HCT116 (cell line): Measurements from ENCODE around the gene TMEM208. TPM values are rescaled to one million over a fixed set of nuclear protein-coding genes. Genes with fewer than 3 reads are reported as not detected.

Experiments used
- ATAC-seq: fragments of 200-7000 bp; cut with Tn5 transposase; 2 replicates; pipeline ENCODE4 v1.9.1; 2020; ENCODE audit warnings: mild to moderate bottlenecking, moderate library complexity
- BruUV-seq: library from RNA; stranded (reverse); fragments of 400-500 nt; replicated peaks from 2 replicates; lab custom pipeline; 2021; lab: Mats Ljungman, UMichigan
- CTCF ChIA-PET: fragments of 300-600 bp; sonication (Branson Sonifier 250); formaldehyde crosslinking; loops from one replicate; lab custom pipeline; 2021; ENCODE audit warnings: antibody characterized with exemption; lab: Charles Lee
- POLR2A ChIA-PET: fragments of 300-600, 350-600 bp; sonication (Branson Sonifier 250); formaldehyde crosslinking; loops from one replicate; lab custom pipeline; 2021; ENCODE audit warnings: antibody characterized with exemption; lab: Charles Lee
- RAD21 ChIA-PET, 2 experiments: fragments of 300-600 bp; sonication (Branson Sonifier 250); formaldehyde crosslinking; loops; one replicate each; lab custom pipeline; 2023; ENCODE audit warnings: low total read pairs in 2 of 2; ENCODE audit not compliant: uncharacterized antibody in 2 of 2, unreplicated experiment in 2 of 2, low non-redundant PET in 1 of 2; lab: Charles Lee
- DNase-seq: peaks from one replicate; pipeline ENCODE4 v3.0.0-alpha.2; 2010; ENCODE audit warnings: low read depth, low spot score
- H2AFZ ChIP-seq: fragments of 200-600 bp; shearing (Covaris generic), sonication (generic); 2 replicates; pipeline ENCODE4 v1.6.1; 2017; ENCODE audit warnings: low read depth, mixed run types, mixed read lengths, antibody characterized with exemption, low read length; ENCODE audit not compliant: poor library complexity, severe bottlenecking
- H3K27ac ChIP-seq: 2 replicates; pipeline ENCODE4 v1.5.1; 2012; ENCODE audit warnings: low read depth, low read length
- H3K27me3 ChIP-seq: fragments of 200-600 bp; sonication (generic); 2 replicates; pipeline ENCODE4 v1.6.1; 2016; ENCODE audit warnings: mixed run types, low read length, mixed read lengths; ENCODE audit not compliant: insufficient read depth
- H3K36me3 ChIP-seq, 2 experiments: fragments of 200-500 bp in 1 of 2; fragments of 200-600 bp in 1 of 2; sonication (Bioruptor generic) in 1 of 2; sonication (generic) in 1 of 2; 2 replicates each; pipeline versions ENCODE4 v1.5.1 to v1.6.1; 2014 to 2016; ENCODE audit warnings: low read length in 2 of 2, inconsistent platforms in 1 of 2, mixed read lengths in 1 of 2, mixed run types in 1 of 2; ENCODE audit not compliant: insufficient read depth in 2 of 2, control insufficient read depth in 1 of 2
- H3K4me1 ChIP-seq, 2 experiments: fragments of 200-600 bp in 1 of 2; sonication (generic) in 1 of 2; 2 replicates each; pipeline versions ENCODE4 v1.5.1 to v1.6.1; 2012 to 2017; ENCODE audit warnings: low read length in 2 of 2, inconsistent platforms in 1 of 2, mild to moderate bottlenecking in 1 of 2, mixed read lengths in 1 of 2, mixed run types in 1 of 2, moderate library complexity in 1 of 2; ENCODE audit not compliant: insufficient read depth in 2 of 2, control insufficient read depth in 1 of 2
- H3K4me2 ChIP-seq: fragments of 200-600 bp; sonication (generic); 2 replicates; pipeline ENCODE4 v1.6.1; 2017; ENCODE audit warnings: mixed run types, low read length, mixed read lengths
- H3K4me3 ChIP-seq, 2 experiments: fragments of 200-600 bp in 1 of 2; sonication (generic) in 1 of 2; replicated peaks in 1 of 2; 2 replicates each; pipeline ENCODE4 v1.5.1; 2011 to 2016; ENCODE audit warnings: low read length in 2 of 2, control low read depth in 1 of 2, low read depth in 1 of 2, mild to moderate bottlenecking in 1 of 2, mixed read lengths in 1 of 2, mixed run types in 1 of 2
- H3K79me2 ChIP-seq: fragments of 200-600 bp; sonication (generic); 2 replicates; pipeline ENCODE4 v1.6.1; 2017; ENCODE audit warnings: mild to moderate bottlenecking, mixed run types, low read length, moderate library complexity, mixed read lengths; ENCODE audit not compliant: insufficient read depth
- H3K9ac ChIP-seq: fragments of 200-600 bp; sonication (generic); 2 replicates; pipeline ENCODE4 v1.6.1; 2016; ENCODE audit warnings: low read length, mixed read lengths
- H3K9me2 ChIP-seq: fragments of 200-600 bp; sonication (generic), shearing (Covaris generic); 2 replicates; pipeline ENCODE4 v1.6.1; 2017; ENCODE audit warnings: mixed run types, mild to moderate bottlenecking, moderate library complexity; ENCODE audit not compliant: insufficient read depth
- H3K9me3 ChIP-seq, 2 experiments: fragments of 200-500 bp in 1 of 2; fragments of 200-600 bp in 1 of 2; sonication (Bioruptor generic) in 1 of 2; sonication (generic) in 1 of 2; 2 replicates each; pipeline ENCODE4 v1.6.1; 2014 to 2017; ENCODE audit warnings: low read length in 2 of 2, mixed read lengths in 2 of 2, inconsistent platforms in 1 of 2, low read depth in 1 of 2, mild to moderate bottlenecking in 1 of 2, mixed run types in 1 of 2, moderate library complexity in 1 of 2; ENCODE audit not compliant: control insufficient read depth in 1 of 2, insufficient read depth in 1 of 2
- H4K20me1 ChIP-seq: fragments of 200-600 bp; sonication (generic), shearing (Covaris generic); 2 replicates; pipeline ENCODE4 v1.6.1; 2017; ENCODE audit warnings: mixed run types, mild to moderate bottlenecking, moderate library complexity; ENCODE audit not compliant: insufficient read depth
- CTCF ChIP-seq, 3 experiments: fragments of 200-600 bp in 1 of 3; sonication (generic) in 1 of 3; IDR thresholded peaks in 2 of 3; conservative IDR thresholded peaks in 1 of 3; 2 replicates each; pipeline ENCODE4 v1.5.1; 2012 to 2017; ENCODE audit warnings: low read depth in 2 of 3, low read length in 2 of 3, antibody characterized with exemption in 1 of 3, borderline replicate concordance in 1 of 3, control low read depth in 1 of 3, mild to moderate bottlenecking in 1 of 3, mixed read lengths in 1 of 3, mixed run types in 1 of 3, moderate library complexity in 1 of 3; ENCODE audit not compliant: insufficient read depth in 1 of 3
- JUND ChIP-seq: IDR thresholded peaks from 2 replicates; pipeline ENCODE4 v1.6.1; 2012
- MAX ChIP-seq: IDR thresholded peaks from 2 replicates; pipeline ENCODE4 v1.6.1; 2012
- POLR2AphosphoS5 ChIP-seq: IDR thresholded peaks from 2 replicates; pipeline ENCODE4 v1.6.1; 2011; ENCODE audit warnings: mild to moderate bottlenecking, low read depth, low read length, moderate library complexity
- REST ChIP-seq: IDR thresholded peaks from 2 replicates; pipeline ENCODE4 v1.6.1; 2012; ENCODE audit warnings: low read depth
- SIN3A ChIP-seq: IDR thresholded peaks from 2 replicates; pipeline ENCODE4 v1.6.1; 2012; ENCODE audit warnings: low read depth
- YY1 ChIP-seq: IDR thresholded peaks from 2 replicates; pipeline ENCODE4 v1.6.1; 2011; ENCODE audit warnings: low read length, low read depth, moderate library complexity, mild to moderate bottlenecking; ENCODE audit not compliant: insufficient replicate concordance; ENCODE audit errors: extremely low read depth
- ZBTB33 ChIP-seq: IDR thresholded peaks from 2 replicates; pipeline ENCODE4 v1.6.1; 2011; ENCODE audit warnings: mild to moderate bottlenecking, low read length, moderate library complexity; ENCODE audit not compliant: insufficient replicate concordance; ENCODE audit errors: extremely low read depth
- intact Hi-C: fragments of 100-400 bp; cut with micrococcal nuclease; formaldehyde crosslinking; loops from 2 replicates; pipeline ENCODE4 v1.10.0; 2022
- total RNA-seq: library from RNA; stranded (reverse); gene quantifications from one replicate; pipeline ENCODE4 v1.2.1, GENCODE V29; 2021; ENCODE audit not compliant: unreplicated experiment

Gene TMEM208
- total RNA-seq, 1 experiment from 2014 or later: 36.1 TPM

- peak overlapping the region; percentile 96 for H3K4me2 ChIP-seq
- H3K4me1 ChIP-seq: peaks cover 28 to 39% of the 10 kb centered on the region in 2 experiments
- CTCF ChIA-PET: interaction anchor here (0.7 to 3.2 kb wide), 4 partner anchors 17 to 926 kb away, joined by 3 to 22 read pairs (median 3); partner anchors contain the start of gene ELMO3
- H3K36me3 ChIP-seq: peaks cover 6 to 17% of the 10 kb centered on the region in 2 experiments; a peak in 2 of 4 replicates
- TSS peak; percentile 46 for BruUV-seq
- RAD21 ChIA-PET: interaction anchor here (0.7 to 1.3 kb wide), 4 partner anchors 9 to 31 kb away, joined by 3 to 4 read pairs (median 4); partner anchors contain the start of gene FHOD1 (in 1 of the 2)
- H3K27ac ChIP-seq: peak overlapping the region; percentile 91
- peak overlapping the region; percentile 86 to 87 for H3K4me3 ChIP-seq
- H4K20me1 ChIP-seq: no peaks in the 10 kb centered on the region
- no peaks in the 10 kb centered on the region for H3K27me3 ChIP-seq
- H2AFZ ChIP-seq: no peak overlapping the region
- H3K9ac ChIP-seq: peak overlapping the region; percentile 88
- peaks cover 31% of the 10 kb centered on the region for H3K79me2 ChIP-seq
- ATAC-seq (peak; percentile 57), DNase-seq (peak; percentile 84)
- H3K9me2 ChIP-seq: no peaks in the 10 kb centered on the region
- POLR2A ChIA-PET: interaction anchor here (0.6 to 2.7 kb wide), 4 partner anchors 8 to 109 kb away, joined by 3 to 8 read pairs (median 5); partner anchors contain the start of gene FHOD1
- H3K9me3 ChIP-seq: no peaks in the 10 kb centered on the region
- intact Hi-C loops: loop anchor here (2.0 to 5.0 kb wide), 2 partner anchors 31 to 60 kb away; partner anchors contain the start of gene FHOD1
- TF ChIP-seq SIN3A: no peak
- no peak for TF ChIP-seq REST
- peak; percentile 73 for TF ChIP-seq POLR2AphosphoS5
- TF ChIP-seq YY1: peak; percentile 54
- TF ChIP-seq ZBTB33: peak; percentile 41
- TF ChIP-seq JUND: no peak
- no peak for TF ChIP-seq MAX
- no peak for TF ChIP-seq CTCF (IDR thresholded peaks at IDR 0.05 in 2 of 3, conservative IDR thresholded peaks at IDR 0.05 in 1 of 3; ENCODE audit: borderline replicate concordance in 1 of 3, insufficient read depth in 1 of 3, low read depth in 2 of 3, low read length in 2 of 3)
Measured at GRCh38 chr16:67277294-67277998, 50.5 kb downstream of the TMEM208 start.
